GM23338 (cell line): ENCODE results near the gene EXOC4. TPM values are rescaled to one million over a fixed set of nuclear protein-coding genes. Genes with fewer than 3 reads are reported as not detected.

ENCODE experiments used
- ATAC-seq: fragments of 200-7000 bp; cut with Tn5 transposase; 3 replicates; pipeline ENCODE4 v1.9.1; 2020
- DNase-seq: peaks from one replicate; pipeline ENCODE4 v3.0.0-alpha.2; 2015; ENCODE audit warnings: low spot score
- H2AFZ ChIP-seq: fragments of 200-600 bp; sonication (generic); 2 replicates; pipeline ENCODE4 v1.8.0; 2016; ENCODE audit warnings: antibody characterized with exemption, mild to moderate bottlenecking, moderate library complexity
- H3F3A ChIP-seq: fragments of 200-600 bp; sonication (generic); replicated peaks from 2 replicates; pipeline ENCODE4 v1.8.0; 2017; ENCODE audit warnings: antibody characterized with exemption, mixed run types, low read depth
- H3K27ac ChIP-seq: fragments of 200-600 bp; sonication (generic); 2 replicates; pipeline ENCODE4 v1.6.1; 2016; ENCODE audit warnings: low read depth
- H3K27me3 ChIP-seq: fragments of 200-600 bp; sonication (generic); 2 replicates; pipeline ENCODE4 v1.8.0; 2016; ENCODE audit warnings: mild to moderate bottlenecking, mixed run types, moderate library complexity; ENCODE audit not compliant: insufficient read depth
- H3K36me3 ChIP-seq: fragments of 200-600 bp; sonication (generic); 2 replicates; pipeline ENCODE4 v1.8.0; 2016; ENCODE audit warnings: mild to moderate bottlenecking; ENCODE audit not compliant: insufficient read depth
- H3K4me1 ChIP-seq: fragments of 200-600 bp; sonication (generic); 2 replicates; pipeline ENCODE4 v1.8.0; 2016; ENCODE audit warnings: mild to moderate bottlenecking, moderate library complexity; ENCODE audit not compliant: insufficient read depth
- H3K4me2 ChIP-seq: fragments of 200-600 bp; sonication (generic); 2 replicates; pipeline ENCODE4 v1.7.1; 2017; ENCODE audit warnings: mixed run types
- H3K4me3 ChIP-seq: fragments of 200-600 bp; sonication (generic); 2 replicates; pipeline ENCODE4 v1.6.1; 2016; ENCODE audit warnings: mixed run types
- H3K79me2 ChIP-seq: fragments of 200-600 bp; sonication (generic); replicated peaks from 2 replicates; pipeline ENCODE4 v1.8.0; 2017; ENCODE audit warnings: mild to moderate bottlenecking; ENCODE audit not compliant: insufficient read depth
- H3K9me2 ChIP-seq: fragments of 200-600 bp; sonication (generic); 2 replicates; pipeline ENCODE4 v1.8.0; 2017; ENCODE audit not compliant: insufficient read depth
- H4K20me1 ChIP-seq: fragments of 200-600 bp; sonication (generic); replicated peaks from 2 replicates; pipeline ENCODE4 v1.8.0; 2017; ENCODE audit warnings: mild to moderate bottlenecking; ENCODE audit not compliant: insufficient read depth
- H3K27ac Mint-ChIP-seq: 2 replicates; pipeline ENCODE4 v1.8.0; 2020; ENCODE audit warnings: inconsistent platforms, mild to moderate bottlenecking, moderate library complexity, mixed read lengths
- H3K27me3 Mint-ChIP-seq: 3 replicates; pipeline ENCODE4 v1.8.0; 2022; ENCODE audit warnings: low read depth, mild to moderate bottlenecking, moderate library complexity, mixed read lengths, inconsistent platforms; ENCODE audit not compliant: insufficient read depth, poor library complexity
- H3K36me3 Mint-ChIP-seq: 3 replicates; pipeline ENCODE4 v1.8.0; 2021; ENCODE audit warnings: low read depth, mild to moderate bottlenecking, inconsistent platforms, moderate library complexity, mixed read lengths
- H3K4me1 Mint-ChIP-seq: 3 replicates; pipeline ENCODE4 v1.8.0; 2020; ENCODE audit warnings: mild to moderate bottlenecking, inconsistent platforms, mixed read lengths
- H3K4me3 Mint-ChIP-seq: 3 replicates; pipeline ENCODE4 v1.8.0; 2021; ENCODE audit warnings: moderate library complexity, mild to moderate bottlenecking, inconsistent platforms, mixed read lengths
- H3K9me3 Mint-ChIP-seq: 3 replicates; pipeline ENCODE4 v1.8.0; 2020; ENCODE audit warnings: moderate library complexity, mild to moderate bottlenecking, inconsistent platforms, mixed read lengths
- CREB1 ChIP-seq: fragments of 250-450 bp; sonication (Bioruptor Pico); IDR thresholded peaks from 2 replicates; pipeline ENCODE4 v1.5.0; 2020; ENCODE audit warnings: low read depth, mild to moderate bottlenecking, moderate library complexity
- EZH2 ChIP-seq: fragments of 200-600 bp; sonication (generic); IDR thresholded peaks from one replicate; pipeline ENCODE4 v1.8.0; 2017; ENCODE audit warnings: antibody characterized with exemption, mild to moderate bottlenecking, low read depth; ENCODE audit not compliant: unreplicated experiment
- JUNB ChIP-seq: IDR thresholded peaks from one replicate; pipeline ENCODE4 v1.6.1; 2016; ENCODE audit warnings: antibody characterized with exemption; ENCODE audit not compliant: unreplicated experiment
- POLR2AphosphoS5 ChIP-seq: IDR thresholded peaks from 2 replicates; pipeline ENCODE4 v1.6.1; 2016; ENCODE audit warnings: antibody characterized with exemption, low read depth
- ZNF114 ChIP-seq: fragments of 250-450 bp; sonication (Bioruptor Pico); IDR thresholded peaks from 2 replicates; pipeline ENCODE4 v1.5.0; 2020; ENCODE audit warnings: mild to moderate bottlenecking, moderate library complexity
- ZNF331 ChIP-seq: fragments of 250-450 bp; sonication (Bioruptor Pico); IDR thresholded peaks from 2 replicates; pipeline ENCODE4 v1.5.0; 2020; ENCODE audit warnings: low read depth, mild to moderate bottlenecking, moderate library complexity
- polyA plus RNA-seq: library from polyadenylated mRNA; unstranded; fragments of >200 nt; fragmentation: Nextera tagmentation; extraction: Ambion mirVana; gene quantifications from 2 replicates; pipeline ENCODE4 v1.2.1, GENCODE V29; 2016
- total RNA-seq: library from RNA; depleted of rRNA; stranded (reverse); fragments of >200 nt; shearing (Covaris generic); gene quantifications from 2 replicates; pipeline ENCODE4 v1.2.3, GENCODE V29; 2014
- TF ChIP-seq, protein P1 (sequence below): IDR thresholded peaks from 2 replicates; pipeline ENCODE4 v1.6.1; 2016; ENCODE audit warnings: antibody characterized with exemption
- TF ChIP-seq, protein P2 (sequence below), 2 experiments: fragments of 200-600 bp in 1 of 2; sonication (generic) in 1 of 2; conservative IDR thresholded peaks; 2 replicates each; pipeline versions ENCODE4 v1.5.1 to v1.6.1; 2016 to 2017; ENCODE audit warnings: antibody characterized with exemption in 2 of 2, low read depth in 2 of 2, mild to moderate bottlenecking in 2 of 2, moderate library complexity in 1 of 2
- TF ChIP-seq, protein P3 (sequence below): IDR thresholded peaks from one replicate; pipeline ENCODE4 v1.6.1; 2018; ENCODE audit warnings: antibody characterized with exemption; ENCODE audit not compliant: unreplicated experiment
- TF ChIP-seq, protein P4 (sequence below): fragments of 250-450 bp; sonication (Bioruptor Pico); IDR thresholded peaks from 2 replicates; pipeline ENCODE4 v1.5.0; 2020; ENCODE audit warnings: mild to moderate bottlenecking, moderate library complexity

Gene EXOC4
- total and polyA plus RNA-seq, 2 experiments from 2014 or later = 37.5 to 52.7 TPM

DNA sequence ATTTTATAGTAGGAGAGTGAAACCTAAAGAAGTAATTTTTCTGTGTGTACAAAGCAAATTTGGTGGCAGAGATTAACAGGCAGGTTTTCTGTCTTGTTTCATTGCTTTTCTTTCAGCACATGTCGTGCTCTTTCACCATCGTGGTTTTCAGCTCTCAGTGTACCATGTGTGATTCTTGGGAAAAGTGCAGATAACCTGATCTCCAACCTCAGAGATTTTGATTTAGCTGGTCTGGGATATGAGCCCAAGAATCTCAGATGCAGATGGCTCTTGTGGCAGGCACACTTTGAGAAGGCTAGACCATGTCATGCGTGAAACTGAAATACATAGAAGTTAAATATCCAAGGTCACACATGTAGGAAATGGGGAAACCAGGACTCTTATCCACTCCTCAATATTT is 317.4 kb downstream of the EXOC4 start:
- TF ChIP-seq CREB1 (CRISPR knock-in tag) (no peak), ZNF114 (CRISPR knock-in tag) (no peak), EZH2 (no peak), JUNB (no peak), POLR2AphosphoS5 (no peak), ZNF331 (CRISPR knock-in tag) (no peak)
- TF ChIP-seq, protein P1, sequence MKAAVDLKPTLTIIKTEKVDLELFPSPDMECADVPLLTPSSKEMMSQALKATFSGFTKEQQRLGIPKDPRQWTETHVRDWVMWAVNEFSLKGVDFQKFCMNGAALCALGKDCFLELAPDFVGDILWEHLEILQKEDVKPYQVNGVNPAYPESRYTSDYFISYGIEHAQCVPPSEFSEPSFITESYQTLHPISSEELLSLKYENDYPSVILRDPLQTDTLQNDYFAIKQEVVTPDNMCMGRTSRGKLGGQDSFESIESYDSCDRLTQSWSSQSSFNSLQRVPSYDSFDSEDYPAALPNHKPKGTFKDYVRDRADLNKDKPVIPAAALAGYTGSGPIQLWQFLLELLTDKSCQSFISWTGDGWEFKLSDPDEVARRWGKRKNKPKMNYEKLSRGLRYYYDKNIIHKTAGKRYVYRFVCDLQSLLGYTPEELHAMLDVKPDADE = no peak
- TF ChIP-seq, protein P2, sequence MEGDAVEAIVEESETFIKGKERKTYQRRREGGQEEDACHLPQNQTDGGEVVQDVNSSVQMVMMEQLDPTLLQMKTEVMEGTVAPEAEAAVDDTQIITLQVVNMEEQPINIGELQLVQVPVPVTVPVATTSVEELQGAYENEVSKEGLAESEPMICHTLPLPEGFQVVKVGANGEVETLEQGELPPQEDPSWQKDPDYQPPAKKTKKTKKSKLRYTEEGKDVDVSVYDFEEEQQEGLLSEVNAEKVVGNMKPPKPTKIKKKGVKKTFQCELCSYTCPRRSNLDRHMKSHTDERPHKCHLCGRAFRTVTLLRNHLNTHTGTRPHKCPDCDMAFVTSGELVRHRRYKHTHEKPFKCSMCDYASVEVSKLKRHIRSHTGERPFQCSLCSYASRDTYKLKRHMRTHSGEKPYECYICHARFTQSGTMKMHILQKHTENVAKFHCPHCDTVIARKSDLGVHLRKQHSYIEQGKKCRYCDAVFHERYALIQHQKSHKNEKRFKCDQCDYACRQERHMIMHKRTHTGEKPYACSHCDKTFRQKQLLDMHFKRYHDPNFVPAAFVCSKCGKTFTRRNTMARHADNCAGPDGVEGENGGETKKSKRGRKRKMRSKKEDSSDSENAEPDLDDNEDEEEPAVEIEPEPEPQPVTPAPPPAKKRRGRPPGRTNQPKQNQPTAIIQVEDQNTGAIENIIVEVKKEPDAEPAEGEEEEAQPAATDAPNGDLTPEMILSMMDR (conservative IDR thresholded peaks at IDR 0.05; ENCODE audit: low read depth in 2 of 2) = no peak
- TF ChIP-seq, protein P3, sequence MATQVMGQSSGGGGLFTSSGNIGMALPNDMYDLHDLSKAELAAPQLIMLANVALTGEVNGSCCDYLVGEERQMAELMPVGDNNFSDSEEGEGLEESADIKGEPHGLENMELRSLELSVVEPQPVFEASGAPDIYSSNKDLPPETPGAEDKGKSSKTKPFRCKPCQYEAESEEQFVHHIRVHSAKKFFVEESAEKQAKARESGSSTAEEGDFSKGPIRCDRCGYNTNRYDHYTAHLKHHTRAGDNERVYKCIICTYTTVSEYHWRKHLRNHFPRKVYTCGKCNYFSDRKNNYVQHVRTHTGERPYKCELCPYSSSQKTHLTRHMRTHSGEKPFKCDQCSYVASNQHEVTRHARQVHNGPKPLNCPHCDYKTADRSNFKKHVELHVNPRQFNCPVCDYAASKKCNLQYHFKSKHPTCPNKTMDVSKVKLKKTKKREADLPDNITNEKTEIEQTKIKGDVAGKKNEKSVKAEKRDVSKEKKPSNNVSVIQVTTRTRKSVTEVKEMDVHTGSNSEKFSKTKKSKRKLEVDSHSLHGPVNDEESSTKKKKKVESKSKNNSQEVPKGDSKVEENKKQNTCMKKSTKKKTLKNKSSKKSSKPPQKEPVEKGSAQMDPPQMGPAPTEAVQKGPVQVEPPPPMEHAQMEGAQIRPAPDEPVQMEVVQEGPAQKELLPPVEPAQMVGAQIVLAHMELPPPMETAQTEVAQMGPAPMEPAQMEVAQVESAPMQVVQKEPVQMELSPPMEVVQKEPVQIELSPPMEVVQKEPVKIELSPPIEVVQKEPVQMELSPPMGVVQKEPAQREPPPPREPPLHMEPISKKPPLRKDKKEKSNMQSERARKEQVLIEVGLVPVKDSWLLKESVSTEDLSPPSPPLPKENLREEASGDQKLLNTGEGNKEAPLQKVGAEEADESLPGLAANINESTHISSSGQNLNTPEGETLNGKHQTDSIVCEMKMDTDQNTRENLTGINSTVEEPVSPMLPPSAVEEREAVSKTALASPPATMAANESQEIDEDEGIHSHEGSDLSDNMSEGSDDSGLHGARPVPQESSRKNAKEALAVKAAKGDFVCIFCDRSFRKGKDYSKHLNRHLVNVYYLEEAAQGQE = no peak
- TF ChIP-seq, protein P4, sequence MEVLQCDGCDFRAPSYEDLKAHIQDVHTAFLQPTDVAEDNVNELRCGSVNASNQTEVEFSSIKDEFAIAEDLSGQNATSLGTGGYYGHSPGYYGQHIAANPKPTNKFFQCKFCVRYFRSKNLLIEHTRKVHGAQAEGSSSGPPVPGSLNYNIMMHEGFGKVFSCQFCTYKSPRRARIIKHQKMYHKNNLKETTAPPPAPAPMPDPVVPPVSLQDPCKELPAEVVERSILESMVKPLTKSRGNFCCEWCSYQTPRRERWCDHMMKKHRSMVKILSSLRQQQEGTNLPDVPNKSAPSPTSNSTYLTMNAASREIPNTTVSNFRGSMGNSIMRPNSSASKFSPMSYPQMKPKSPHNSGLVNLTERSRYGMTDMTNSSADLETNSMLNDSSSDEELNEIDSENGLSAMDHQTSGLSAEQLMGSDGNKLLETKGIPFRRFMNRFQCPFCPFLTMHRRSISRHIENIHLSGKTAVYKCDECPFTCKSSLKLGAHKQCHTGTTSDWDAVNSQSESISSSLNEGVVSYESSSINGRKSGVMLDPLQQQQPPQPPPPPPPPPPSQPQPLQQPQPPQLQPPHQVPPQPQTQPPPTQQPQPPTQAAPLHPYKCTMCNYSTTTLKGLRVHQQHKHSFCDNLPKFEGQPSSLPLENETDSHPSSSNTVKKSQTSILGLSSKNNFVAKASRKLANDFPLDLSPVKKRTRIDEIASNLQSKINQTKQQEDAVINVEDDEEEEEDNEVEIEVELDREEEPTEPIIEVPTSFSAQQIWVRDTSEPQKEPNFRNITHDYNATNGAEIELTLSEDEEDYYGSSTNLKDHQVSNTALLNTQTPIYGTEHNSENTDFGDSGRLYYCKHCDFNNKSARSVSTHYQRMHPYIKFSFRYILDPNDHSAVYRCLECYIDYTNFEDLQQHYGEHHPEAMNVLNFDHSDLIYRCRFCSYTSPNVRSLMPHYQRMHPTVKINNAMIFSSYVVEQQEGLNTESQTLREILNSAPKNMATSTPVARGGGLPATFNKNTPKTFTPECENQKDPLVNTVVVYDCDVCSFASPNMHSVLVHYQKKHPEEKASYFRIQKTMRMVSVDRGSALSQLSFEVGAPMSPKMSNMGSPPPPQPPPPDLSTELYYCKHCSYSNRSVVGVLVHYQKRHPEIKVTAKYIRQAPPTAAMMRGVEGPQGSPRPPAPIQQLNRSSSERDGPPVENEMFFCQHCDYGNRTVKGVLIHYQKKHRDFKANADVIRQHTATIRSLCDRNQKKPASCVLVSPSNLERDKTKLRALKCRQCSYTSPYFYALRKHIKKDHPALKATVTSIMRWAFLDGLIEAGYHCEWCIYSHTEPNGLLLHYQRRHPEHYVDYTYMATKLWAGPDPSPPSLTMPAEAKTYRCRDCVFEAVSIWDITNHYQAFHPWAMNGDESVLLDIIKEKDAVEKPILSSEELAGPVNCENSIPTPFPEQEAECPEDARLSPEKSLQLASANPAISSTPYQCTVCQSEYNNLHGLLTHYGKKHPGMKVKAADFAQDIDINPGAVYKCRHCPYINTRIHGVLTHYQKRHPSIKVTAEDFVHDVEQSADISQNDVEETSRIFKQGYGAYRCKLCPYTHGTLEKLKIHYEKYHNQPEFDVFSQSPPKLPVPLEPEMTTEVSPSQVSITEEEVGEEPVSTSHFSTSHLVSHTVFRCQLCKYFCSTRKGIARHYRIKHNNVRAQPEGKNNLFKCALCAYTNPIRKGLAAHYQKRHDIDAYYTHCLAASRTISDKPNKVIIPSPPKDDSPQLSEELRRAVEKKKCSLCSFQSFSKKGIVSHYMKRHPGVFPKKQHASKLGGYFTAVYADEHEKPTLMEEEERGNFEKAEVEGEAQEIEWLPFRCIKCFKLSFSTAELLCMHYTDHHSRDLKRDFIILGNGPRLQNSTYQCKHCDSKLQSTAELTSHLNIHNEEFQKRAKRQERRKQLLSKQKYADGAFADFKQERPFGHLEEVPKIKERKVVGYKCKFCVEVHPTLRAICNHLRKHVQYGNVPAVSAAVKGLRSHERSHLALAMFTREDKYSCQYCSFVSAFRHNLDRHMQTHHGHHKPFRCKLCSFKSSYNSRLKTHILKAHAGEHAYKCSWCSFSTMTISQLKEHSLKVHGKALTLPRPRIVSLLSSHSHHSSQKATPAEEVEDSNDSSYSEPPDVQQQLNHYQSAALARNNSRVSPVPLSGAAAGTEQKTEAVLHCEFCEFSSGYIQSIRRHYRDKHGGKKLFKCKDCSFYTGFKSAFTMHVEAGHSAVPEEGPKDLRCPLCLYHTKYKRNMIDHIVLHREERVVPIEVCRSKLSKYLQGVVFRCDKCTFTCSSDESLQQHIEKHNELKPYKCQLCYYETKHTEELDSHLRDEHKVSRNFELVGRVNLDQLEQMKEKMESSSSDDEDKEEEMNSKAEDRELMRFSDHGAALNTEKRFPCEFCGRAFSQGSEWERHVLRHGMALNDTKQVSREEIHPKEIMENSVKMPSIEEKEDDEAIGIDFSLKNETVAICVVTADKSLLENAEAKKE (CRISPR knock-in tag) = no peak
- H3K9me2 ChIP-seq = no peaks in the 10 kb centered on the region
- no peak overlapping the region for H3K27ac ChIP-seq
- H3K4me3 ChIP-seq = no peak overlapping the region
- DNase-seq = no peak
- peaks cover 8% of the 10 kb centered on the region; the same call in 1 of the 2 replicates for H3K4me1 ChIP-seq
- H3K4me1 Mint-ChIP-seq = peaks cover 11% of the 10 kb centered on the region
- H3K4me2 ChIP-seq = no peak overlapping the region
- no peaks in the 10 kb centered on the region for H3K27me3 Mint-ChIP-seq
- no peaks in the 10 kb centered on the region for H3K36me3 ChIP-seq
- H3F3A ChIP-seq = no peaks in the 10 kb centered on the region
- no peak for ATAC-seq
- H3K4me3 Mint-ChIP-seq = no peak overlapping the region
- no peak overlapping the region for H2AFZ ChIP-seq
- no peaks in the 10 kb centered on the region for H3K79me2 ChIP-seq
- H3K9me3 Mint-ChIP-seq = no peaks in the 10 kb centered on the region
- no peak overlapping the region for H3K27ac Mint-ChIP-seq
- H4K20me1 ChIP-seq = no peaks in the 10 kb centered on the region
- H3K27me3 ChIP-seq = no peaks in the 10 kb centered on the region
- no peaks in the 10 kb centered on the region for H3K36me3 Mint-ChIP-seq
